Globus pallidus (tissue), 1 donor: Measurements from ENCODE around the gene FNDC11.
"Not testable (repeated sequence)": the region's sequence is repeated elsewhere in the genome, so short reads cannot be mapped to it uniquely, and the experiment has no call there.

ENCODE experiments used
- DNase-seq: peaks from one replicate; pipeline ENCODE4 v3.0.0-alpha.2; 2015; ENCODE audit warnings: low spot score

FNDC11 gene

GRCh38 chr20:63567386-63568169, 13.6 kb downstream of the FNDC11 start:
- peak; percentile 43 for DNase-seq

GRCh38 chr20:63568170-63568981, 14.4 kb downstream of the FNDC11 start:
- no peak for DNase-seq

- no peak for DNase-seq
Measured at GRCh38 chr20:63568986-63569949, 15.3 kb downstream of the FNDC11 start.

- no peak for DNase-seq
Measured at GRCh38 chr20:63570281-63571086, 16.5 kb downstream of the FNDC11 start.

GRCh38 chr20:63571087-63571478, 17.1 kb downstream of the FNDC11 start:
- DNase-seq = not testable (repeated sequence)

- DNase-seq = no peak
Measured at GRCh38 chr20:63572071-63572787, 18.3 kb downstream of the FNDC11 start.

GRCh38 chr20:63572788-63573646, 19.1 kb downstream of the FNDC11 start:
- DNase-seq = no peak

- DNase-seq = no peak
Measured at GRCh38 chr20:63573647-63574131, 19.7 kb downstream of the FNDC11 start.

GRCh38 chr20:63574156-63574828, 20.3 kb downstream of the FNDC11 start, which contains the start of gene HELZ2:
TSS of gene HELZ2 (minus strand) at chr20:63574239. CDS start at chr20:63572385, 1,854 bp downstream.
- no peak for DNase-seq

- DNase-seq = no peak
Measured at GRCh38 chr20:63574829-63575743, 21.1 kb downstream of the FNDC11 start.

- no peak for DNase-seq
Measured at GRCh38 chr20:63576311-63576710, 22.4 kb downstream of the FNDC11 start.

- DNase-seq = peak; percentile 26
Measured at GRCh38 chr20:63577317-63577894, 23.4 kb downstream of the FNDC11 start.

- DNase-seq = no peak
Measured at GRCh38 chr20:63578224-63579016, 24.5 kb downstream of the FNDC11 start.

- DNase-seq = no peak
Measured at GRCh38 chr20:63579017-63579694, 25.2 kb downstream of the FNDC11 start.

GRCh38 chr20:63580796-63581461, 27.0 kb downstream of the FNDC11 start:
- no peak for DNase-seq
